Measurements from ENCODE around the gene TMEM203. TPM values are rescaled to one million over a fixed set of nuclear protein-coding genes. Genes with fewer than 3 reads are reported as not detected.

TMEM203 gene
- total RNA-seq, 1 experiment from 2014 or later: 50.6 TPM

GRCh38 chr9:137168904-137169856, 36.3 kb downstream of the TMEM203 start (continued):
- TF ChIP-seq USF2 (CRISPR knock-in tag; IDR thresholded peaks at IDR 0.05) (peak; percentile 48; the same call in 1 of the 2 replicates), ZNF121 (CRISPR knock-in tag; IDR thresholded peaks at IDR 0.05) (no peak; the same call in 1 of the 2 replicates), IRF2 (CRISPR knock-in tag; IDR thresholded peaks at IDR 0.05; ENCODE audit: borderline replicate concordance, low read depth) (0 out of 2 replicates have a peak, but pooled peaks have one; percentile 44), NR1H2 (CRISPR knock-in tag; IDR thresholded peaks at IDR 0.05) (no peak), MYBL2 (CRISPR knock-in tag; IDR thresholded peaks at IDR 0.05) (0 out of 2 replicates have a peak, but pooled peaks have one; percentile 13), SP1 (CRISPR knock-in tag; conservative IDR thresholded peaks at IDR 0.05) (peak; percentile 43), JAZF1 (CRISPR knock-in tag; IDR thresholded peaks at IDR 0.05) (no peak), ATF1 (CRISPR knock-in tag; IDR thresholded peaks at IDR 0.05) (no peak), CBFB (CRISPR knock-in tag; IDR thresholded peaks at IDR 0.05; ENCODE audit: low read depth) (no peak), ZNF396 (CRISPR knock-in tag; IDR thresholded peaks at IDR 0.05; ENCODE audit: borderline replicate concordance) (no peak), NFATC4 (CRISPR knock-in tag; IDR thresholded peaks at IDR 0.05) (no peak), ZNF423 (CRISPR knock-in tag; IDR thresholded peaks at IDR 0.05) (no peak), ELF4 (CRISPR knock-in tag; IDR thresholded peaks at IDR 0.05; ENCODE audit: low read depth) (no peak; the same call in none of the 2 replicates), CREB1 (CRISPR knock-in tag; IDR thresholded peaks at IDR 0.05) (no peak), ZNF317 (CRISPR knock-in tag; IDR thresholded peaks at IDR 0.05; ENCODE audit: borderline replicate concordance, low read depth) (no peak)
- TF ChIP-seq, protein P1, sequence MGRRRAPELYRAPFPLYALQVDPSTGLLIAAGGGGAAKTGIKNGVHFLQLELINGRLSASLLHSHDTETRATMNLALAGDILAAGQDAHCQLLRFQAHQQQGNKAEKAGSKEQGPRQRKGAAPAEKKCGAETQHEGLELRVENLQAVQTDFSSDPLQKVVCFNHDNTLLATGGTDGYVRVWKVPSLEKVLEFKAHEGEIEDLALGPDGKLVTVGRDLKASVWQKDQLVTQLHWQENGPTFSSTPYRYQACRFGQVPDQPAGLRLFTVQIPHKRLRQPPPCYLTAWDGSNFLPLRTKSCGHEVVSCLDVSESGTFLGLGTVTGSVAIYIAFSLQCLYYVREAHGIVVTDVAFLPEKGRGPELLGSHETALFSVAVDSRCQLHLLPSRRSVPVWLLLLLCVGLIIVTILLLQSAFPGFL (CRISPR knock-in tag; IDR thresholded peaks at IDR 0.05; ENCODE audit: borderline replicate concordance): no peak
- TF ChIP-seq, protein P2, sequence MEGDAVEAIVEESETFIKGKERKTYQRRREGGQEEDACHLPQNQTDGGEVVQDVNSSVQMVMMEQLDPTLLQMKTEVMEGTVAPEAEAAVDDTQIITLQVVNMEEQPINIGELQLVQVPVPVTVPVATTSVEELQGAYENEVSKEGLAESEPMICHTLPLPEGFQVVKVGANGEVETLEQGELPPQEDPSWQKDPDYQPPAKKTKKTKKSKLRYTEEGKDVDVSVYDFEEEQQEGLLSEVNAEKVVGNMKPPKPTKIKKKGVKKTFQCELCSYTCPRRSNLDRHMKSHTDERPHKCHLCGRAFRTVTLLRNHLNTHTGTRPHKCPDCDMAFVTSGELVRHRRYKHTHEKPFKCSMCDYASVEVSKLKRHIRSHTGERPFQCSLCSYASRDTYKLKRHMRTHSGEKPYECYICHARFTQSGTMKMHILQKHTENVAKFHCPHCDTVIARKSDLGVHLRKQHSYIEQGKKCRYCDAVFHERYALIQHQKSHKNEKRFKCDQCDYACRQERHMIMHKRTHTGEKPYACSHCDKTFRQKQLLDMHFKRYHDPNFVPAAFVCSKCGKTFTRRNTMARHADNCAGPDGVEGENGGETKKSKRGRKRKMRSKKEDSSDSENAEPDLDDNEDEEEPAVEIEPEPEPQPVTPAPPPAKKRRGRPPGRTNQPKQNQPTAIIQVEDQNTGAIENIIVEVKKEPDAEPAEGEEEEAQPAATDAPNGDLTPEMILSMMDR (IDR thresholded peaks at IDR 0.05): no peak
- TF ChIP-seq, protein P3, sequence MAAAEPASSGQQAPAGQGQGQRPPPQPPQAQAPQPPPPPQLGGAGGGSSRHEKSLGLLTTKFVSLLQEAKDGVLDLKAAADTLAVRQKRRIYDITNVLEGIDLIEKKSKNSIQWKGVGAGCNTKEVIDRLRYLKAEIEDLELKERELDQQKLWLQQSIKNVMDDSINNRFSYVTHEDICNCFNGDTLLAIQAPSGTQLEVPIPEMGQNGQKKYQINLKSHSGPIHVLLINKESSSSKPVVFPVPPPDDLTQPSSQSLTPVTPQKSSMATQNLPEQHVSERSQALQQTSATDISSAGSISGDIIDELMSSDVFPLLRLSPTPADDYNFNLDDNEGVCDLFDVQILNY (CRISPR knock-in tag; IDR thresholded peaks at IDR 0.05): peak; percentile 98

DNA sequence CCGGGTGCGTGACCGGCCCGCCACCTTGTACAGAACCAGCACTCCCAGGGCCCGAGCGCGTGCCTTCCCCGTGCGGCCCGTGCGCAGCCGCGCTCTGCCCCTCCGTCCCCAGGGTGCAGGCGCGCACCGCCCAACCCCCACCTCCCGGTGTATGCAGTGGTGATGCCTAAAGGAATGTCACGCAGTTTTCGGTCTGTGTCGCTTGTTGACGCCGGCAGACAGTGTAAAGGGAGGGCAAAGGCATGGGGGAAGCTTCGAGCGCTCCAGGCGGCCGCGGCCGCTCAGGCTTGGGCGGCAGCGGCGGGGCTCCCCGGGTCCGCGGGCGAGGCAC, 36.9 kb downstream of the TMEM203 start:
- TF ChIP-seq ZNF423 (CRISPR knock-in tag; IDR thresholded peaks at IDR 0.05): 0 out of 2 replicates have a peak, but pooled peaks have one; percentile 11
- no peak for TF ChIP-seq GABPB1 (CRISPR knock-in tag; IDR thresholded peaks at IDR 0.05)
- H3K4me3 Mint-ChIP-seq: peak overlapping the region; percentile 52
- no peaks in the 10 kb centered on the region for H3K9me3 Mint-ChIP-seq
- ChIA-PET POLR2A (interaction anchor here (0.7 kb wide), 1 partner anchor 20 kb away, joined by 3 read pairs; no protein-coding TSS in a partner anchor), CTCF (interaction anchor here (0.7 to 3.6 kb wide), 17 partner anchors 8 to 139 kb away, joined by 3 to 17 read pairs (median 6); partner anchors contain the start of genes GRIN1, MAN1B1, NELFB and RNF224)
- no peak overlapping the region for H3K27ac Mint-ChIP-seq
- no peak for DNase-seq (ENCODE audit: low spot score)
- H3K27me3 Mint-ChIP-seq (ENCODE audit: low read depth): peaks cover 67% of the 10 kb centered on the region
- H3K36me3 Mint-ChIP-seq: no peaks in the 10 kb centered on the region
- peaks cover 6% of the 10 kb centered on the region for H3K4me1 Mint-ChIP-seq
- ATAC-seq: no peak

Data from WTC11 (cell line).